Spinal cord (tissue), 10 donors: ENCODE data around the gene TMUB2. TPM values are rescaled to one million over a fixed set of nuclear protein-coding genes. Genes with fewer than 3 reads are reported as not detected.
"Not testable (repeated sequence)": the region's sequence is repeated elsewhere in the genome, so short reads cannot be mapped to it uniquely, and the experiment has no call there.

Source experiments
- DNase-seq, 6 donors: peaks; one replicate each; pipeline versions ENCODE4 v3.0.0 to v3.0.0-alpha.2; 2013 to 2015; ENCODE audit warnings: low spot score in 6 of 6, low read depth in 4 of 6
- H3K27ac ChIP-seq: one replicate; pipeline ENCODE4 v1.5.1; 2013; ENCODE audit warnings: low read depth, low read length, control low read depth
- H3K27me3 ChIP-seq: one replicate; pipeline ENCODE4 v1.6.1; 2013; ENCODE audit warnings: low read length; ENCODE audit not compliant: control insufficient read depth, insufficient read depth
- H3K36me3 ChIP-seq: one replicate; pipeline ENCODE4 v1.6.1; 2013; ENCODE audit warnings: low read length; ENCODE audit not compliant: control insufficient read depth, insufficient read depth
- H3K4me1 ChIP-seq: one replicate; pipeline ENCODE4 v1.6.1; 2013; ENCODE audit warnings: low read length; ENCODE audit not compliant: control insufficient read depth, insufficient read depth
- H3K4me3 ChIP-seq: one replicate; pipeline ENCODE4 v1.5.1; 2013; ENCODE audit warnings: low read depth, low read length, control low read depth
- H3K9me3 ChIP-seq: one replicate; pipeline ENCODE4 v1.6.1; 2013; ENCODE audit warnings: low read length; ENCODE audit not compliant: control insufficient read depth, insufficient read depth
- WGBS: methylation state at CpG from one replicate; pipeline ENCODE4 v1.1.5; 2013; ENCODE audit warnings: missing lambda C conversion rate; ENCODE audit not compliant: insufficient coverage; 5-methylcytosine and 5-hydroxymethylcytosine counted together
- polyA plus RNA-seq, 2 donors: library from polyadenylated mRNA; unstranded; fragments of 120-200 nt; gene quantifications; one replicate each; pipeline ENCODE4 v1.2.1, GENCODE V29; 2013; ENCODE audit not compliant: insufficient read length in 2 of 2
- total RNA-seq, 2 donors: library from RNA; depleted of rRNA in 1 of 2; stranded (reverse); fragments of 120-200 nt in 1 of 2; fragments of >200 nt in 1 of 2; gene quantifications; one replicate each; pipeline versions ENCODE4 v1.2.3 to v1.2.4, GENCODE V29; 2013 to 2014
- donor health status: healthy.

Gene TMUB2
- total and polyA plus RNA-seq, 4 donors: 27.2 to 54.8 (median 40.3) TPM

- DNase-seq: peak in 2 of 6 donors; percentile 38 to 90
- Histone ChIP-seq H3K27me3 (no peaks in the 10 kb centered on the region), H3K4me3 (no peak overlapping the region), H3K27ac (no peak overlapping the region), H3K9me3 (no peaks in the 10 kb centered on the region), H3K36me3 (no peaks in the 10 kb centered on the region), H3K4me1 (peaks cover 30% of the 10 kb centered on the region)
- 31% methylated on average over 4 of the region's 7 CpGs for WGBS
Observed at GRCh38 chr17:44223541-44224071, 36.8 kb downstream of the TMUB2 start.

- Histone ChIP-seq H3K9me3 (no peaks in the 10 kb centered on the region), H3K27ac (no peak overlapping the region), H3K4me1 (peaks cover 6% of the 10 kb centered on the region), H3K4me3 (no peak overlapping the region), H3K36me3 (no peaks in the 10 kb centered on the region), H3K27me3 (no peaks in the 10 kb centered on the region)
- 56% methylated on average over 6 of the region's 6 CpGs for WGBS
- DNase-seq: no peak
Observed at GRCh38 chr17:44229090-44229489, 42.3 kb downstream of the TMUB2 start.

- Histone ChIP-seq H3K36me3 (no peaks in the 10 kb centered on the region), H3K9me3 (no peaks in the 10 kb centered on the region), H3K27ac (no peak overlapping the region), H3K4me3 (no peak overlapping the region), H3K27me3 (no peaks in the 10 kb centered on the region), H3K4me1 (no peaks in the 10 kb centered on the region)
- WGBS: 85% methylated on average over 8 of the region's 9 CpGs
- DNase-seq: no peak
Observed at GRCh38 chr17:44230140-44230539, 43.4 kb downstream of the TMUB2 start.

- Histone ChIP-seq H3K27ac (no peak overlapping the region), H3K36me3 (no peaks in the 10 kb centered on the region), H3K9me3 (no peaks in the 10 kb centered on the region), H3K4me1 (no peaks in the 10 kb centered on the region), H3K4me3 (no peak overlapping the region), H3K27me3 (no peaks in the 10 kb centered on the region)
- WGBS: 96% methylated on average over 4 of the region's 7 CpGs
- no peak for DNase-seq
Observed at GRCh38 chr17:44232061-44232460, 45.3 kb downstream of the TMUB2 start.

GRCh38 chr17:44233582-44233981 is 46.8 kb downstream of the TMUB2 start:
- no CpG with 5 or more reads among the region's 5 CpGs for WGBS
- no peaks in the 10 kb centered on the region for H3K4me1 ChIP-seq
- no peak overlapping the region for H3K4me3 ChIP-seq
- no peak overlapping the region for H3K27ac ChIP-seq
- H3K9me3 ChIP-seq: no peaks in the 10 kb centered on the region
- H3K27me3 ChIP-seq: no peaks in the 10 kb centered on the region
- DNase-seq: no peak
- no peaks in the 10 kb centered on the region for H3K36me3 ChIP-seq

- H3K27ac ChIP-seq: no peak overlapping the region
- H3K9me3 ChIP-seq: no peaks in the 10 kb centered on the region
- DNase-seq: no peak
- H3K4me3 ChIP-seq: no peak overlapping the region
- 72% methylated on average over 5 of the region's 5 CpGs for WGBS
- no peaks in the 10 kb centered on the region for H3K36me3 ChIP-seq
- no peaks in the 10 kb centered on the region for H3K27me3 ChIP-seq
- H3K4me1 ChIP-seq: no peaks in the 10 kb centered on the region
Observed at GRCh38 chr17:44235583-44235936, 48.8 kb downstream of the TMUB2 start.

- Histone ChIP-seq H3K4me1 (no peaks in the 10 kb centered on the region), H3K9me3 (no peaks in the 10 kb centered on the region), H3K27me3 (no peaks in the 10 kb centered on the region), H3K27ac (no peak overlapping the region), H3K4me3 (no peak overlapping the region), H3K36me3 (no peaks in the 10 kb centered on the region)
- no peak for DNase-seq
- WGBS: 75% methylated on average over 1 of the region's 5 CpGs
Observed at GRCh38 chr17:44236444-44236991, 49.7 kb downstream of the TMUB2 start.

GRCh38 chr17:44237886-44238285 is 51.1 kb downstream of the TMUB2 start:
- H3K9me3 ChIP-seq, H3K27me3 ChIP-seq, H3K36me3 ChIP-seq, H3K27ac ChIP-seq, DNase-seq, H3K4me1 ChIP-seq, H3K4me3 ChIP-seq: not testable (repeated sequence)
- WGBS: 90% methylated on average over 6 of the region's 28 CpGs

- Histone ChIP-seq H3K27ac (no peak overlapping the region), H3K4me1 (peaks cover under 1% of the 10 kb centered on the region), H3K27me3 (no peaks in the 10 kb centered on the region), H3K36me3 (no peaks in the 10 kb centered on the region), H3K4me3 (no peak overlapping the region), H3K9me3 (no peaks in the 10 kb centered on the region)
- DNase-seq: no peak
- WGBS: 57% methylated on average over 2 of the region's 6 CpGs
Observed at GRCh38 chr17:44241106-44241624, 54.4 kb downstream of the TMUB2 start.
